Skeletal muscle tissue (tissue), 4 donors: ENCODE measurements around the gene LOXHD1. TPM values are rescaled to one million over a fixed set of nuclear protein-coding genes. Genes with fewer than 3 reads are reported as not detected.

Source experiments
- H3K27ac ChIP-seq: one replicate; pipeline ENCODE4 v1.7.0; 2013; ENCODE audit warnings: mild to moderate bottlenecking, low read depth, low read length, inconsistent platforms
- H3K27me3 ChIP-seq, 3 donors: one replicate each; pipeline ENCODE4 v1.7.0; 2013; ENCODE audit warnings: low read length in 3 of 3; ENCODE audit not compliant: control insufficient read depth in 3 of 3, insufficient read depth in 3 of 3
- H3K36me3 ChIP-seq, 3 donors: one replicate each; pipeline ENCODE4 v1.7.0; 2013; ENCODE audit warnings: low read length in 3 of 3; ENCODE audit not compliant: control insufficient read depth in 3 of 3, insufficient read depth in 3 of 3
- H3K4me1 ChIP-seq, 3 donors: one replicate each; pipeline ENCODE4 v1.7.0; 2013; ENCODE audit warnings: low read length in 3 of 3, mild to moderate bottlenecking in 3 of 3; ENCODE audit not compliant: control insufficient read depth in 3 of 3, insufficient read depth in 3 of 3
- H3K4me3 ChIP-seq, 3 donors: one replicate each; pipeline ENCODE4 v1.7.0; 2013; ENCODE audit warnings: low read length in 3 of 3
- H3K9ac ChIP-seq, 3 donors: one replicate each; pipeline ENCODE4 v1.7.0; 2013; ENCODE audit warnings: low read length in 3 of 3, mild to moderate bottlenecking in 3 of 3, moderate library complexity in 2 of 3, low read depth in 1 of 3
- H3K9me3 ChIP-seq, 3 donors: one replicate each; pipeline ENCODE4 v1.7.0; 2013; ENCODE audit warnings: low read length in 3 of 3; ENCODE audit not compliant: control insufficient read depth in 3 of 3
- total RNA-seq: library from RNA; depleted of rRNA; stranded (reverse); fragments of >200 nt; gene quantifications from one replicate; pipeline ENCODE4 v1.2.3, GENCODE V29; 2014
- donor health status: Osteomylitis.

Gene LOXHD1
- total RNA-seq, 1 donor from 2014 or later, result 1.6 TPM

- no peaks in the 10 kb centered on the region for H3K9me3 ChIP-seq
- H3K27ac ChIP-seq, result no peak overlapping the region
- H3K9ac ChIP-seq, result no peak overlapping the region
- H3K27me3 ChIP-seq, result peaks cover 0 to 3% (median 0%) of the 10 kb centered on the region in 3 donors
- peaks cover 0 to 6% (median 5%) of the 10 kb centered on the region in 3 donors for H3K4me1 ChIP-seq
- H3K36me3 ChIP-seq, result no peaks in the 10 kb centered on the region
- no peak overlapping the region for H3K4me3 ChIP-seq
Observed at GRCh38 chr18:46464926-46465655, 191.9 kb downstream of the LOXHD1 start.

GRCh38 chr18:46462523-46462922 is 194.5 kb downstream of the LOXHD1 start:
- no peaks in the 10 kb centered on the region for H3K36me3 ChIP-seq
- no peaks in the 10 kb centered on the region for H3K4me1 ChIP-seq
- no peak overlapping the region for H3K4me3 ChIP-seq
- H3K9ac ChIP-seq, result no peak overlapping the region
- H3K9me3 ChIP-seq, result no peaks in the 10 kb centered on the region
- no peak overlapping the region for H3K27ac ChIP-seq
- peaks cover 0 to 3% (median 0%) of the 10 kb centered on the region in 3 donors for H3K27me3 ChIP-seq

GRCh38 chr18:46461993-46462392 is 195.0 kb downstream of the LOXHD1 start:
- Histone ChIP-seq H3K4me3 (no peak overlapping the region), H3K9me3 (no peaks in the 10 kb centered on the region), H3K27me3 (peaks cover 0 to 3% (median 0%) of the 10 kb centered on the region in 3 donors), H3K9ac (no peak overlapping the region), H3K36me3 (no peaks in the 10 kb centered on the region), H3K27ac (no peak overlapping the region), H3K4me1 (no peaks in the 10 kb centered on the region)

- Histone ChIP-seq H3K4me3 (no peak overlapping the region), H3K36me3 (peaks cover 0 to 3% (median 2%) of the 10 kb centered on the region in 3 donors), H3K9me3 (no peaks in the 10 kb centered on the region), H3K9ac (no peak overlapping the region), H3K27ac (no peak overlapping the region), H3K27me3 (peaks cover 0 to 3% (median 0%) of the 10 kb centered on the region in 3 donors), H3K4me1 (no peaks in the 10 kb centered on the region)
Observed at GRCh38 chr18:46460754-46461153, 196.3 kb downstream of the LOXHD1 start.

- Histone ChIP-seq H3K27me3 (peaks cover 0 to 3% (median 0%) of the 10 kb centered on the region in 3 donors), H3K4me1 (no peaks in the 10 kb centered on the region), H3K4me3 (no peak overlapping the region), H3K9ac (no peak overlapping the region), H3K9me3 (no peaks in the 10 kb centered on the region), H3K27ac (no peak overlapping the region), H3K36me3 (peaks cover 0 to 3% (median 2%) of the 10 kb centered on the region in 3 donors)
Observed at GRCh38 chr18:46459789-46460455, 197.1 kb downstream of the LOXHD1 start.

GRCh38 chr18:46458472-46458871 is 198.5 kb downstream of the LOXHD1 start:
- Histone ChIP-seq H3K36me3 (peaks cover 0 to 3% (median 2%) of the 10 kb centered on the region in 3 donors), H3K9ac (no peak overlapping the region), H3K27ac (no peak overlapping the region), H3K27me3 (peaks cover 0 to 3% (median 0%) of the 10 kb centered on the region in 3 donors), H3K4me3 (no peak overlapping the region), H3K9me3 (no peaks in the 10 kb centered on the region), H3K4me1 (no peaks in the 10 kb centered on the region)

GRCh38 chr18:46456691-46457090 is 200.3 kb downstream of the LOXHD1 start:
- H3K4me3 ChIP-seq, result no peak overlapping the region
- H3K27ac ChIP-seq, result no peak overlapping the region

GRCh38 chr18:46452820-46453219 is 204.2 kb downstream of the LOXHD1 start:
- H3K27me3 ChIP-seq, result no peaks in the 10 kb centered on the region
- peaks cover 0 to 2% (median 0%) of the 10 kb centered on the region in 3 donors for H3K9me3 ChIP-seq
- no peaks in the 10 kb centered on the region for H3K4me1 ChIP-seq
- H3K36me3 ChIP-seq, result peaks cover 4 to 5% (median 5%) of the 10 kb centered on the region in 3 donors
- H3K4me3 ChIP-seq, result no peak overlapping the region
- no peak overlapping the region for H3K27ac ChIP-seq
- H3K9ac ChIP-seq, result no peak overlapping the region

More at GRCh38 chr18:46456691-46457090, 200.3 kb downstream of the LOXHD1 start:
- no peaks in the 10 kb centered on the region for H3K9me3 ChIP-seq
- H3K36me3 ChIP-seq, result peaks cover 0 to 3% (median 2%) of the 10 kb centered on the region in 3 donors
- H3K9ac ChIP-seq, result no peak overlapping the region
- no peaks in the 10 kb centered on the region for H3K4me1 ChIP-seq
- H3K27me3 ChIP-seq, result peaks cover 0 to 2% (median 0%) of the 10 kb centered on the region in 3 donors

GRCh38 chr18:46449499-46449898 is 207.5 kb downstream of the LOXHD1 start:
- Histone ChIP-seq H3K9ac (no peak overlapping the region), H3K36me3 (peaks cover 2 to 5% (median 2%) of the 10 kb centered on the region in 3 donors), H3K27ac (no peak overlapping the region), H3K9me3 (peaks cover 0 to 2% (median 0%) of the 10 kb centered on the region in 3 donors), H3K4me3 (no peak overlapping the region), H3K4me1 (no peaks in the 10 kb centered on the region), H3K27me3 (no peaks in the 10 kb centered on the region)

- Histone ChIP-seq H3K27me3 (no peaks in the 10 kb centered on the region), H3K36me3 (peaks cover 2 to 5% (median 2%) of the 10 kb centered on the region in 3 donors), H3K4me3 (no peak overlapping the region), H3K9me3 (peaks cover 0 to 2% (median 0%) of the 10 kb centered on the region in 3 donors), H3K27ac (no peak overlapping the region), H3K9ac (no peak overlapping the region), H3K4me1 (no peaks in the 10 kb centered on the region)
Observed at GRCh38 chr18:46449033-46449432, 208.0 kb downstream of the LOXHD1 start.
